Eye (tissue), 1 donor: ENCODE data around the gene LKAAEAR1.

Experiments
- DNase-seq: peaks from one replicate; pipeline ENCODE4 v3.0.0-alpha.2; 2015

LKAAEAR1 gene

DNA sequence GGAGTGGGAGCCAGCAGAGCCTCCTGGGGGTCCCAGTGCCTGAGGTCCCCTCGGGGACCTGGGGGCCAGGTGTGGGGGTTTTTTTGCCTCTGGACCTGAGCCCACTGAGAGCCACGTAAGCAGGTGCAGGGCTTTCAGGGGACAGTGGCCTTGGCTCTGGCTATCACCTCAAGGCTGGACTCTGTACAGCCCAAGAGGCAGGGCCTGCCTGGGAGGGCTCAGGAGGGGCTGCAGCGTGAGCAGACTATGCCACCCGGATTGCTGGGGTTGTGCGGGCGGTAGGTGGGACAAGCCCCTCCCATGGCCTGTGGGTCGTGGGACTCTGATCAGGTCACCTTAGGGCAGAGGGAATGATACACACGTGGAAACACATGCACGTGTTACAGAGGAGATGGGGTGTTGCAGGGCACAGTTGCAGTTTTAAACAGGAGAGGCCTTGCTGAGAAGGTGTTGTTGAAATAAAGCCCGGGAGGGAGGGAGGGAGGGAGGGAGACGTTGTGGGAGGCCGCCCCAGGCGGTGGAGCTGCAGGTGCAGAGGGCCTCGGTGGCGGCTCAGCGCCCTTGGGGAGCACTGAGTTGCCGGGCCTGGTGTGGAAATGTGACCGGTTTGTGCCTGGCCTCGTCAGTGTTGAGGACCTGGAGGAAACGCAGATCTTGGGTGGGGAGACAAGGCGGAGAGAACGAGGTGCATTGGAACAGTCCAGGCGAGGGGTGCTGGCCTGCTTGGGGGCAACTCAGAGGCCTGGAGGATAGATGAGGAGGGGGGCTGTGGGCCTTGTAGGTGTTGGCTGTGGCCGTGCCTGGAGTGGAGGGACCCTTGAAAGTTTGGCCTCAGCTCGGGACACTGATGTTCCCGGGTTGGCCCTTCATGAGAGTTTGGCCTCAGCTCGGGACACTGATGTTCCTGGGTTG, 18.9 kb downstream of the LKAAEAR1 start:
- no peak for DNase-seq

DNA sequence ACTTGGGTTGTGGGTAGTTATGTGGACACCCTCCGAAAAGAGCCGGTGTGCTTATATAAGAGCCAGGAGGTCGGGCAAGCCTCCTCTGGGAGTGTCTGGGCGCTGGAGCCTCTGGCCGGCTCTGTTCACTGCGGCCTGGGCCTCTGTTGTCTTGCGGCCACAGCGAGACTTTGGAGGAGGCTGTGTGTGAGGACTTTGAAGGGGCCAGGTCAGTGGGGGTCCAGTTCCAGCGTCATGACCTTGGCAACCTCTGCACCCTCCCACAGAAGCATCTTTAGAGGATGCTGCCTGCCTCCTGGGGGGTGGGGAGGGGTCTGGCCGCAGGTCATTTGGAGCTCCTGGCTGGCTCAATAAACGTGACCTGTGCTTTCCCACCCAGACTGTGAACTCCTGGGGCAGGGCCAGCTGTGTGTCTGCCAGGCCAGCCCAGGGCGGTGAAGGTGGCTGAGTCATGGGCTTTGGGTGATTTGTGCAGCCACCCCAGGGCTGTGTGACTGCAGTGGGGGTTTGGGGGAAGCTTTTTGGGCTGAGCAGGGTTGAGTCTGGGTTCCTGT, 20.0 kb downstream of the LKAAEAR1 start:
- no peak for DNase-seq

GRCh38 chr20:64063389-64064144, 20.6 kb downstream of the LKAAEAR1 start:
- DNase-seq: peak; percentile 52

DNA sequence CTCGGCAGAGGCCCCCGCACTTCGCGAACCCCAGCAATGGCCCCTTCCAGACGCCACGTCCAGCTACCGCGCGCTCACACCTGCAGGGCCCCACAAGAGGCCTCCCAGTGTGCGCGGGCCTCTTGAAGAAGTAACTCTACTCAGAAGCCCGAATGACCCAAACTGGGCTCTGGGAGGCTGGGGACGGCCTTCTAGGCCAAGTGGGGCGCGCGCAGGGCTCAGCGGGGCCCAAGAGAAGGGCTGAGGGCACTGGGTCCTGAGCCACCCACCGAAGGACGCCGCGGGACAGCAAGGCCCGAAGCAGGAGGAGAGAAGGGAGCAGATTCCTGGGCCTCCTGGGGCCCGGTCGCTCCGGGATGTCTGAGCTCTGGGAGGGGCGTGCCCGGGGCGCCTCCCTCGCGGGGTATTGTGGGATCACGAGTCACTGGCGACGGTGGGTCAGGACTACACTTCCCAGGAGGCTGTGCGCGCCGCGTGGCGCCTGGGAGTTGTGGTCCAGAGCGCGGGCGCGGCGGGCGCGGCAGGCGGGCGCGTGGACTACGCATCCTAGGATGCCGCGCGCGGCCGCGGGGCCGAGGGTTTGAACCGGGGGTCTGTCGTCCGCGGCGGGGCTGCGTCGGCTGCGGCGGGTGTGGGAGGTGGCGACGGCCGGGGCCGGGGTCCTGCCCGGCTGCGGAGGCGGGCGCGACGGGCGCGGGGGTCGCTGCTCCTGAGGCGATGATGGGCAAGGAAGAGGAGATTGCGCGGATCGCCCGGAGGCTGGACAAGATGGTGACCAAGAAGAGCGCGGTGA, 21.4 kb downstream of the LKAAEAR1 start, which contains the start of gene TCEA2:
TCEA2 (plus strand) TSS at position 603 of the 793 bp plus-strand sequence; CDS start at position 718, 115 bp downstream.
- peak; percentile 98 for DNase-seq

DNA sequence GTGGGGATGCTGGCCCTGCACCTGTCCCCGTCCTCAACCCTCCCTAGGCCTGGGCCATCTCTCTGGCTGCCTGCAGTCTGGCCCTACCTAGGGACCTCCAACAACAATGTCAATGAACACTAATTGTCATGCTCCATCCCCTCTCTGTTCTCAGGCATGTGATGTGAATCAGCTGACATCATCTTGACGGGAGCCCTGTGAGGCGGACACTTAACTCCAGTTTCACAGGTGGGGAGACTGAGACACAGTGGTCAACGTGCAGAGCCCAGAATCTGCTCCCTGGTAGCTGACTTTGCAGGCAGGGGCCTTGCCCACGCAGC, 22.0 kb downstream of the LKAAEAR1 start:
- DNase-seq: peak; percentile 43

DNA sequence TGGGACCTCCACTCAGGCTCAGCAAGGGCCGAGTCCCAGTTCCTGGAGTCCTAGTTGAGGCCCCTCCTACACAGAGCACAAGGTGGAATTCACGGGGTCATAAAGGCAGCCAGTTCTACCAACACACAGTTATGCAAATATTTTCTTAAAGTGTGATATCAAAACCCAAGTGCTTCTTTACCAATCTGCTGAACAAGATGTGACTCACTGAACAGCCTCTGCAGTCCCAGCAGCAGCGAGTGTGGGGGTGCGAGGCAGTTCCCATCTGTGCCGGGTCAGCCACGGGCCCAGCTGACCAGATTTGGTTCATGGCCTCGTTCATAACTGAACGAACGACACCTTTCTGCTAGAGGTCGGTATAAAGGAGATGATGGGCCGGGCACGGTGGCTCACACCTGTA, 25.7 kb downstream of the LKAAEAR1 start:
- DNase-seq: no peak

DNA sequence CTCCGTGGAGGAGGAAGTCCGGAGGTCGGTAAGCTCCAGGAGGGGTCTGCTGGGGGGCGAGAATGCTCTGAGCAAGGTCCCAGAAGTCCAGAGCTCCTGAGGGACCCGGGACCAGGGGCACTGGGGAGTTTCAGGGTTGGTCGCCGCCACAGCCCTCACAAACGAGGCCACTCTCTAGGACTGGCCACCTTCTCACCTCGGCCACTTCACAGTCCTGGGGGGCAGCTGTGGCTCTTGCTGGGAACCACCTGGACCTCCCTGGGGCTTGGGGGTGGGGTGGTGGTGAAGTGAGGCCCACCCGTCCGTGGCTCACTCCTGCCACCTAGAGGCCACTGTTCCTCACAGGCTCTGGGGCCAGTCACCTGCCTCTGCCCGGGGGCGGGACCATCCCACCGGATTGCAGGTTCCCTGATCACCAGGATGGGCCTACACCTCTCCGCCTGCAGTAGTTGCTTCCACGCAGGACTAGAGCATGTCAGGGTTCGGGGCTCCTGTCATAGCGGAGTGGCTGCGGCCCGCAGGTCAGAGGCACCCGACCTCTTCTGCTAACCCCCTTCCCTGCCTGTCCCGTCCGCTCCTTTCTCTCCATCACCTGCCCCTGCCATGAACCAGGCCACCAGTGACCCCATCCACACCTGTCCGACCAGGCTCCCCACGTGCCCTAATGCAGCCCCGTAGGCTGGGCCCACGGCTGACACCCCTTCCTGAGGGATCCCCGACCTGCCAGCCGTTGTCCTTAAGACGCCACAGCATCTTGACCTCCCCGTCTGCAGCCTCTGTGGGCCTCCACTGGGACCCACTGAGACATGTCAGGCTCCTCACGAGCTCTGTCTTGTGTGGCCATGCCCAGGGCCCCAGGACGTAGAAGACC, 26.3 kb downstream of the LKAAEAR1 start:
- DNase-seq: peak; percentile 87

- DNase-seq: no peak
These were observed 27.1 kb downstream of the LKAAEAR1 start for GRCh38 chr20:64056889-64057627.

- no peak for DNase-seq
These were observed 27.6 kb downstream of the LKAAEAR1 start for GRCh38 chr20:64056639-64056888.

DNA sequence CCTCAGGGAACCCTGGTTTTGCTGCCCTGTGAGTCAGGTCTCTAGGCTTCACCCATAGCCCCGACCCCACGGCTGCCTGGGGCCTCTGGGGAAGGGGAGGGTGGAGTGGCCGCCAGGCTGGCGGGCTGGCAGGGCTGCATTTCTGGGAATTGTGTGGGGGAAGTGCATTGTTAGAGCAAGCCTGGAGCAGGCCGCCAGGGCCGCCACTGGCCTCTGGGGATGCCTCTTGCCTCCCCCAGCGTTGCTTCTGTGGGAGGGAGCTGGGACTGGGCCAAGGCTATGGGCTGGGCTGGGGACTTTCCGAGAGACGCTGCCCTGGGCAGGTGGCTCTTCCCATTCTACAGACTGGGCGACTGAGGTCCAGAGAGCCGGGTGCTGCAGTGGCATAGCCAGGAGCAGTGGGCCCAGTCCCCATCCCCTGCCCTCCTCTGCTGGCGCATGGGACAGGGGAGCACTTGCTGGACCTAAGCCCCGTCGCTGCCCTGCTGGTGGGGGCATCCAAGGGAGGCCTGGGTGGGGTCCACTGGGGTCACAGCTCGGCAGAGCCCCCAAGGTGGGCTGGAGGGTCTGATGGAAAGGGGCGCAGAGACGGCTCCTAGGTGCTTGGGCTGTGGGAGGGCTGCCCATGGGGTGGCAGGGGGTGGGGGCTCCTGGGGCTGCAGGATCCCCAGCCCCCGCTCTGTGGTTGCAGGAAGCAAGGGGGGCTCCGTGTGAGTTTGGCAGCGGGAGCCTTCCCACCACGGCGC, 28.1 kb downstream of the LKAAEAR1 start:
- no peak for DNase-seq

GRCh38 chr20:64055396-64055892, 28.8 kb downstream of the LKAAEAR1 start:
- DNase-seq: no peak

DNA sequence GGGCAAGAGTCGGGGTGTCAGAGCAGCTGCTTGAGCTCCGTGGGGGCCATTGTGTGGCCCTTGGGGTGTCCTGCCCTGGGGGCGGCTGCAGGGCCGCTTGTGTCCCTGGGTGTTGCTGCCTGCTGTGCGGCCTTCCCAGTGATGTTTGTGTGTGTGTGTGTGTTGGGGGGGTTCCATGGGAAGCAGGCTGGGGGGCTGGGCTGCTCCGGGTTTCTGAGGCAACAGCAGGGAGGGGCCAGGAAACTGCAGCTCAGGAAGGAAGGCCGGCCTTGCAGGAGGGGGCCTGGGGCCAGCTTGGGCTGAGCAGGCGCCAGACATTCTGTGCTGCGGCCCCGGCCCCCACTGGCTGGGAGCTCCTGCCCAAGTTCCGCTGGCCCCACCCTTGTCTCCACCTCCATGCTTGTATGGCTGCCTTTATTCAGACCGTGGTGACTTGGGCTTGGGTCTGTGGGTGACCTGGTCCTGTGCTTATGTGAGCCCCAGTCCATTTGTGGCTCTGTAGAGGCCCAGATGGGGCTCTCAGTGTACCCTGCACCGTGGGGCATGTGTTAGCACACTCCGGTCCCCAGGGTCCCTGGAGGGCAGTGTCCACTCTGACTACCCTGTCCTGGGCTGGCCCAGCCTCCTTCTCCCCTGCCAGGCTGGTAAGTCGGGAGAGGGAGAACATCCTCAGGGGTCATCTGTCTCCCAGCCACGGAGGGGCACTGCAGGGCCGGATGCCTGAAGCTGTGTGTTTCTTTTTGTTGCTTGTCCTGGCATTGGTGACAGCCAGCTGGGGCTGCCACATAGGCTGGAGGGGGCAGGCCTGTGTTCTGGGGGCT, 30.1 kb downstream of the LKAAEAR1 start:
- DNase-seq: peak; percentile 36

DNA sequence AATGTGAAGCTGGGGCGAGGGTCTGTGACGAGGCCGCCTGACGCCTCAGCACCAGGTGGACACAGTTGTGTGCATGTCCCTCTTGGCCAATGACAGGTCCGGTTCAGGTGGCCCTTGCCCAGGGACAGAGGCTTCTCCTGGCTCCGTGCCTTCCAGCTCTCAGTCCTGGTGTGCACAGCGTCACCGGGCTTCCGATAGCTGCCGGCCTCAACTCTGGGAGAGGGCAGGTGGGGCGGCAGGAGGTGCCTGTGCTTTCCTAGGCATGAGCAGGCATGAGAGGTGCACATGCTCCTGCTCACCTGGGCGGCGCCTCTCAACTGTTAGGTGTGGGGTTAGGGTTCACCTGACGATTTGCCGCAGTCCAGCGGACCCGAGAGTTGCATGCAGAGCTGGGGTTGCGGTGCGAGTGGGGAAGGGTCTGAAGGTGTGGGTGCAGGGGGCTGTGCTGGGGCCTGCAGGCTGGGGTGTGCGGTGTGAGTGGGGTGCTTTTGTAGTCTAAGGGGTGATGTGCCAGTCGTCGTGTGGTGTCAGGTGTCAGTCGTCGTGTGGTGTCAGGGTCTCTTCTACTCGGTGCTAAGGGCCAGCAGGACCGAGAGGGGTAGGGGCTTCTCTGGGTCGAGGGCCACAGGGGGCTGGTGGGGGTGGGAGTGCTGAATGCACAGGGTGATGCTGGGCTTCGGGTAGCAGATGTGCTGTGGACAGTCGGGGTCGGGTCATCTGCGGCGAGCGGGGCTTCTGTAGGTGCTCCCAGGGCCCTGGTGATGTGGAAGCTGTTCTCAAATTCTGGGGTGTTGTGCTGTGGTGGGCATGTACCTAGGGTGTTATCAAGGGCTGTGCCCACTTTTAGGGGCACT, 31.0 kb downstream of the LKAAEAR1 start:
- DNase-seq: no peak

GRCh38 chr20:64052326-64052722, 31.9 kb downstream of the LKAAEAR1 start:
- no peak for DNase-seq

DNA sequence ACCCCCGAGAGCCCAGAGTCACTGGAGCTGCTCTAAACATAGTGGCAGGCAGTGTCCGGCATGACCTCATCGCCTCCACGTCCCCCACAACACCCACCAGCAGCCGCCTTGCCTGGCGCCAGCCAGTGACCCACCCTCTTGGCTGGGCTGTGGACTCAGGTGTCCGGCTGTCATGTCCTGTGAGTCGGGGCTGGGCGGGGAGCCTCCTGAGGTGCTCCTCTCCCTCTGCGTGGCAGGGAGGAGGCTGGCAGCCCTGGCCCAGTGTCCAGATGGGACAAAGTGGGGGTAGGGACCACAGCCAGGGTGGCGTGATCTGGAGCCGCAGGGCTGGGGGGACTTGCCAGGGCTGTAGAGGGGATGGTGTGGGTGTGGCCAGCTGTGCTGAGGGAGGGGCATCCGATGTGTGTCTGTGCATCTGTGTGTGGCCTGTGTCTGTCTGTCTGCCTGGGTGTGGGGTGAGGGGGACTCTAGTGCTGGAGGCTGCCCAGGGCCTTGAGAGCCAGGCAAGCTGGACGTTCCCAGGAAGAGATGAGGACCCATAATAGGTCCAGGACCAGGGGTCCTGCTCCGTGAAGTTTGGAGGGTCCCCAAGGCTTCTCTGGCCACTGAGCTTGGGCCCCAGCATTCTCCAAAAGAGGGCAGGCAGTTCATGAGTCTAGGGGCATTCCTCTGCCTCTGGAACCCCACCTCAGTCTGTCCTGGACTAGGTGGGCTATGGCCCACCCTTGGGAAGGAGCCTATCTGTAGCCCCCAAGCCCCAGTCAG, 32.5 kb downstream of the LKAAEAR1 start:
- no peak for DNase-seq

DNA sequence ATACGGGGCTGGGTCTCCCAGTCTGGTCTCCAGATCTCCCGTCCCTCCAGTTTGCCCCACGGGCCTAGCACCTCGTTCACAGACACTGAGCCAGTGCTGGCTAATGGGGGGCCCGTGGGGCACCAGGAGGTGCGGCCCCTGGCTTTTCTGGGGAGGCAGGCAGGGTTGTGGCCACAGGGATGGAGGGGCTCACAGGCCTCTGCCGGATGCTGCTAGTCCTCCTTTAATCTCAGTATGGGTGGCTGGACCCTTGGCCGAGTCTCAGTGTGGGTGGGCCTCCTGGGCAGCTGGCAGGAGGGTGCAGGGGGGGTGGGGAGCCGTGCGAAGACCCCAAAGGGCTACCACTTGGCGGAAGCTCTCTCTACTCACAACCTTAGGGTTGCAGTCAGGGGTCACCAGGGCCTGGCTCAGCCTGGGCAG, 33.2 kb downstream of the LKAAEAR1 start:
- no peak for DNase-seq

DNA sequence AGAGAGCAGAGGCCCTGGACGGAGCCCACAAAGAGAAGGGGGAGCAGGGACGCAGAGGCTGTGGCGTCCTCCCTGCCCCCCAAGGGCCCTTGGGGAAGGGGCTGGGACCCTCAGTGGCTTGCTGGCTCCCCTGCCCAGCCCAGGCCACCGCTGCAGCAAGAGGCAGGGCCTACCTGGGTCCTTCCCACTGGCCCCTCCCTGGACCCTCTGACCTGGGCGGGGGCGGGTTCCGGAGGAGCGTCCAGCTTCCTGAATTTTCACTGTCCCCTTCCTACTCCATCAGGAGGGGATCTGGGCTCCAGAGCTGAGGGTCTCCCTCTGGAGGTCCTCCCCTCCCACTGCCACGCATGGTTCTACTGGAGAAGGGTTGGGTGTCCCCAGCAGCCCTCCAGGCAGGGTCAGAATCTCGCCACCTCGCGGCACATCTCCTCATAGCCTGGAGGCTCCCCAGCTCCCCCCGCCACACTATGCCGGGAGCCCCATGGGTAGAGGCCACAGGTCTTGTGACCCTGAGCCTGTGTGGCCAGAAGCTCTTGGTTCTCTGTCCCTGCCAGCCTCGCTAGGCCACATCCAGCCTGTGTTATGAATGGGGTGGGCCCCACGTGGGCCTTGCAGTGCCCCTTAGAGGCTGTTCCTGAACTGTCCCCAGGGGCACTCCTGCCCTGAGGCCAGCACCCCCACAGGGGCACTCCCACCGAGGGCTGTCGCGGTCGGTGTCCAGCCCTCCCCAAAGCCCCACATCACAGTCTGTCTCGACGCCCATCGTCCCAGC, 33.8 kb downstream of the LKAAEAR1 start:
- DNase-seq: no peak
